Brain microvascular endothelial cell (primary cell): Measurements from ENCODE around the gene TMEM209.
"Not testable (repeated sequence)": the region's sequence is repeated elsewhere in the genome, so short reads cannot be mapped to it uniquely, and the experiment has no call there.

Source experiments
- DNase-seq: peaks from one replicate; pipeline ENCODE4 v3.0.0-alpha.2; 2020
- H3K27ac ChIP-seq: fragments of 250-450 bp; sonication (Bioruptor Pico); 2 replicates; pipeline ENCODE4 v1.5.1; 2020; ENCODE audit warnings: mild to moderate bottlenecking, moderate library complexity
- H3K27me3 ChIP-seq: fragments of 250-450 bp; sonication (Bioruptor Pico); replicated peaks from 2 replicates; pipeline ENCODE4 v1.5.1; 2020; ENCODE audit warnings: mild to moderate bottlenecking
- H3K36me3 ChIP-seq: fragments of 250-450 bp; sonication (Bioruptor Pico); replicated peaks from 2 replicates; pipeline ENCODE4 v1.5.1; 2020; ENCODE audit warnings: mild to moderate bottlenecking
- H3K4me3 ChIP-seq: 2 replicates; pipeline ENCODE4 v1.5.1; 2011; ENCODE audit warnings: low read depth, mild to moderate bottlenecking, control low read depth, low read length, moderate library complexity
- CTCF ChIP-seq: IDR thresholded peaks from 2 replicates; pipeline ENCODE4 v1.5.1; 2011; ENCODE audit warnings: low read depth, mild to moderate bottlenecking, moderate library complexity, low read length, control low read depth, inconsistent platforms; ENCODE audit errors: missing control alignments
- in situ Hi-C: cut with HindIII; loops from 2 replicates; pipeline ENCODE4 v1.10.0; 2017; ENCODE audit warnings: low sequenced_read_pairs, low pct_ligation_motif_present

TMEM209 gene

GRCh38 chr7:130150587-130150986 is 54.6 kb downstream of the TMEM209 start:
- Histone ChIP-seq H3K4me3 (no peak overlapping the region), H3K27ac (no peak overlapping the region), H3K36me3 (no peaks in the 10 kb centered on the region), H3K27me3 (no peaks in the 10 kb centered on the region)
- TF ChIP-seq CTCF, result no peak
- in situ Hi-C loops, result no loop called here
- no peak for DNase-seq

GRCh38 chr7:130149281-130150139 is 55.7 kb downstream of the TMEM209 start:
- no peak overlapping the region for H3K4me3 ChIP-seq
- in situ Hi-C loops, result no loop called here
- DNase-seq, result no peak
- H3K27me3 ChIP-seq, result no peaks in the 10 kb centered on the region
- no peaks in the 10 kb centered on the region for H3K36me3 ChIP-seq
- no peak overlapping the region for H3K27ac ChIP-seq
- TF ChIP-seq CTCF, result no peak

- no peak overlapping the region for H3K27ac ChIP-seq
- H3K27me3 ChIP-seq, result no peaks in the 10 kb centered on the region
- in situ Hi-C loops, result no loop called here
- TF ChIP-seq CTCF, result no peak
- DNase-seq, result no peak
- H3K36me3 ChIP-seq, result no peaks in the 10 kb centered on the region
- no peak overlapping the region for H3K4me3 ChIP-seq
Observed at GRCh38 chr7:130148561-130148960, 56.6 kb downstream of the TMEM209 start.

- DNase-seq, result no peak
- no peak for TF ChIP-seq CTCF
- Histone ChIP-seq H3K27ac (no peak overlapping the region), H3K36me3 (no peaks in the 10 kb centered on the region), H3K27me3 (no peaks in the 10 kb centered on the region), H3K4me3 (no peak overlapping the region)
- in situ Hi-C loops, result no loop called here
Observed at GRCh38 chr7:130147710-130148325, 57.4 kb downstream of the TMEM209 start.

- H3K36me3 ChIP-seq, result no peaks in the 10 kb centered on the region
- no peaks in the 10 kb centered on the region for H3K27me3 ChIP-seq
- no peak overlapping the region for H3K27ac ChIP-seq
- in situ Hi-C loops, result no loop called here
- H3K4me3 ChIP-seq, result no peak overlapping the region
- TF ChIP-seq CTCF, result no peak
- no peak for DNase-seq
Observed at GRCh38 chr7:130146693-130147405, 58.4 kb downstream of the TMEM209 start.

GRCh38 chr7:130146142-130146541 is 59.1 kb downstream of the TMEM209 start:
- DNase-seq, H3K36me3 ChIP-seq, H3K27me3 ChIP-seq, H3K4me3 ChIP-seq, in situ Hi-C loops, H3K27ac ChIP-seq: not testable (repeated sequence)
